OCI-LY3 (cell line): ENCODE measurements around the gene TRERF1.

ENCODE experiments used
- H2AFZ ChIP-seq: fragments of 200-600, 300-600 bp; shearing (Covaris generic); 2 replicates; pipeline ENCODE4 v1.6.0; 2014; ENCODE audit warnings: antibody characterized with exemption, low read depth, low read length
- H3K27ac ChIP-seq: fragments of 200-600, 300-600 bp; sonication (generic); 2 replicates; pipeline ENCODE4 v1.5.1; 2014; ENCODE audit warnings: mild to moderate bottlenecking, low read length, moderate library complexity, mixed read lengths
- H3K27me3 ChIP-seq: fragments of 200-600, 300-600 bp; sonication (generic); 2 replicates; pipeline ENCODE4 v1.6.1; 2014; ENCODE audit warnings: low read depth, low read length, mixed read lengths
- H3K36me3 ChIP-seq: fragments of 200-600, 300-600 bp; sonication (generic); replicated peaks from 2 replicates; pipeline ENCODE3; 2014; ENCODE audit warnings: low read depth, low read length, mixed read lengths
- H3K4me1 ChIP-seq: fragments of 300-600, 200-600 bp; sonication (generic); 2 replicates; pipeline ENCODE4 v1.6.1; 2014; ENCODE audit warnings: low read length, mixed read lengths
- H3K4me2 ChIP-seq: fragments of 200-600, 300-600 bp; sonication (generic); 2 replicates; pipeline ENCODE4 v1.6.1; 2014; ENCODE audit warnings: low read length, mixed read lengths
- H3K4me3 ChIP-seq: fragments of 300-600, 200-600 bp; sonication (generic); 2 replicates; pipeline ENCODE4 v1.5.1; 2014; ENCODE audit warnings: antibody characterized with exemption, mild to moderate bottlenecking, low read length, moderate library complexity
- H3K79me2 ChIP-seq: fragments of 300-600, 200-600 bp; shearing (Covaris generic); 2 replicates; pipeline ENCODE4 v1.6.1; 2014; ENCODE audit warnings: mild to moderate bottlenecking, low read length, mixed read lengths
- H3K9ac ChIP-seq: fragments of 300-600, 200-600 bp; shearing (Covaris generic); 2 replicates; pipeline ENCODE4 v1.6.0; 2014; ENCODE audit warnings: mild to moderate bottlenecking, low read length, moderate library complexity
- H3K9me3 ChIP-seq: fragments of 200-600, 300-600 bp; shearing (Covaris generic); 2 replicates; pipeline ENCODE4 v1.6.1; 2014; ENCODE audit warnings: low read length, mixed read lengths; ENCODE audit not compliant: insufficient read depth
- H4K20me1 ChIP-seq: fragments of 200-600, 300-600 bp; sonication (generic); 2 replicates; pipeline ENCODE4 v1.6.1; 2016; ENCODE audit warnings: low read length, mixed read lengths; ENCODE audit not compliant: insufficient read depth
- EZH2phosphoT487 ChIP-seq: fragments of 200-600 bp; shearing (Covaris generic); IDR thresholded peaks from 2 replicates; pipeline ENCODE4 v1.6.1; 2018; ENCODE audit warnings: antibody characterized with exemption, mixed run types, low read depth
- TF ChIP-seq, protein P1 (sequence below): fragments of 200-600, 300-600 bp; sonication (generic); IDR thresholded peaks from 2 replicates; pipeline ENCODE4 v1.5.1; 2014; ENCODE audit warnings: antibody characterized with exemption, low read length, low read depth

Gene TRERF1

DNA sequence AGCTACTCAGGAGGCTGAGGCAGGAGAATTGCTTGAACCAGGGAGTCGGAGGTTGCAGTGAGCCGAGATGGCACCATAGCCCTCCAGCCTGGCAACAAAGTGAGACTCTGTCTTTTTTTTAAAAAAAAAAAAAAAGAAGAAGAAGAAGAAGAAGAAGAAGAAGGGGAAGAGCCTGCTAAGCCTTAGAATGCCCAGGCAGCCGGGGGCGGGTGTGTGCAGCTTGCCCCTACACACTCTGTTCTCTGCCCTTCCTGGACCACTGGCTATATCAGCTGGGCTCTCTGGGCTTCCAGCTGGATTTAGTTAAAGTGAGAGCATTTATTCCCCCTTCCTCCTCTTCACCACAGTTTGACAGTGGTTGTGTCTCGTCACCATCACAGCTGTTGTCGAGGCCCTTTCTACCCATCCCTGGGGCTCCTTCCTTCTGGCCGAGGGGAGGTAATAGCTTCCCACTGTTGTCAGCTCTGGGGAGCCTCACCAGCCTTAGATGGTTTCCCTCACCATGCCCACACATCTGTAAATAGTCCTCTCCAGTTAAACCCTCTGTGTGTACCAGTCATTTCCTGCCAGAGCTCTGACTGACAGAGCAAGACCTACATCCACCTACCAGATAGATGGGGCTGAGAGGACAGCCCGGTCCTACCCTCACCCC, 77.6 kb downstream of the TRERF1 start:
- TF ChIP-seq EZH2phosphoT487, result no peak
- TF ChIP-seq, protein P1, sequence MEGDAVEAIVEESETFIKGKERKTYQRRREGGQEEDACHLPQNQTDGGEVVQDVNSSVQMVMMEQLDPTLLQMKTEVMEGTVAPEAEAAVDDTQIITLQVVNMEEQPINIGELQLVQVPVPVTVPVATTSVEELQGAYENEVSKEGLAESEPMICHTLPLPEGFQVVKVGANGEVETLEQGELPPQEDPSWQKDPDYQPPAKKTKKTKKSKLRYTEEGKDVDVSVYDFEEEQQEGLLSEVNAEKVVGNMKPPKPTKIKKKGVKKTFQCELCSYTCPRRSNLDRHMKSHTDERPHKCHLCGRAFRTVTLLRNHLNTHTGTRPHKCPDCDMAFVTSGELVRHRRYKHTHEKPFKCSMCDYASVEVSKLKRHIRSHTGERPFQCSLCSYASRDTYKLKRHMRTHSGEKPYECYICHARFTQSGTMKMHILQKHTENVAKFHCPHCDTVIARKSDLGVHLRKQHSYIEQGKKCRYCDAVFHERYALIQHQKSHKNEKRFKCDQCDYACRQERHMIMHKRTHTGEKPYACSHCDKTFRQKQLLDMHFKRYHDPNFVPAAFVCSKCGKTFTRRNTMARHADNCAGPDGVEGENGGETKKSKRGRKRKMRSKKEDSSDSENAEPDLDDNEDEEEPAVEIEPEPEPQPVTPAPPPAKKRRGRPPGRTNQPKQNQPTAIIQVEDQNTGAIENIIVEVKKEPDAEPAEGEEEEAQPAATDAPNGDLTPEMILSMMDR, result no peak
- Histone ChIP-seq H3K9ac (no peak overlapping the region), H3K79me2 (peaks cover 27% of the 10 kb centered on the region), H3K27ac (no peak overlapping the region), H3K4me1 (peaks cover 47% of the 10 kb centered on the region), H3K27me3 (no peaks in the 10 kb centered on the region), H3K4me3 (no peak overlapping the region), H3K9me3 (no peaks in the 10 kb centered on the region), H2AFZ (no peak overlapping the region), H3K36me3 (peaks cover 8% of the 10 kb centered on the region), H3K4me2 (no peak overlapping the region), H4K20me1 (peaks cover 27% of the 10 kb centered on the region)

DNA sequence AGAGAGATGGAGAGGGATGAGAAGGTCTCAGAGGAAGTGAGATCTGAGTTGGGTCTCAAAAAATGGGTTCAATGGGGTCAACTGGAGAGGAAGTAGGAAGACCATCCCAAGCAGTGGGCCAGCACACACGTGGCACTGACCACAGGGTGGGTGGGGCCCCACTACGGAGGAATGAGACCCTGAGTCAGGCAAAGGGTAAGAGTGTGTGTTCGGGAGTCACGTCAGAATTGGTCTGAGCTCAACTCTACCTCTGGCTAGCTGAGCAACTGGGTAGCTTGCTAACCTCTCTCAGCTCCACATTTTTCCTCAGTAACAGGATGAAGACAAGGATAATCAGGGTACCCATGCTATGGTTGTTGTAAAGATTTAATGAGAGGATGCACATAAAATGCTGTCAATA, 79.0 kb downstream of the TRERF1 start:
- Histone ChIP-seq H3K36me3 (peaks cover 8% of the 10 kb centered on the region), H3K4me3 (no peak overlapping the region), H3K9ac (no peak overlapping the region), H3K79me2 (peaks cover 32% of the 10 kb centered on the region), H3K27ac (no peak overlapping the region), H4K20me1 (peaks cover 31% of the 10 kb centered on the region), H3K4me1 (peaks cover 47% of the 10 kb centered on the region), H3K9me3 (no peaks in the 10 kb centered on the region), H3K4me2 (no peak overlapping the region), H3K27me3 (no peaks in the 10 kb centered on the region), H2AFZ (no peak overlapping the region)
- TF ChIP-seq, protein P1, result no peak
- TF ChIP-seq EZH2phosphoT487, result no peak

DNA sequence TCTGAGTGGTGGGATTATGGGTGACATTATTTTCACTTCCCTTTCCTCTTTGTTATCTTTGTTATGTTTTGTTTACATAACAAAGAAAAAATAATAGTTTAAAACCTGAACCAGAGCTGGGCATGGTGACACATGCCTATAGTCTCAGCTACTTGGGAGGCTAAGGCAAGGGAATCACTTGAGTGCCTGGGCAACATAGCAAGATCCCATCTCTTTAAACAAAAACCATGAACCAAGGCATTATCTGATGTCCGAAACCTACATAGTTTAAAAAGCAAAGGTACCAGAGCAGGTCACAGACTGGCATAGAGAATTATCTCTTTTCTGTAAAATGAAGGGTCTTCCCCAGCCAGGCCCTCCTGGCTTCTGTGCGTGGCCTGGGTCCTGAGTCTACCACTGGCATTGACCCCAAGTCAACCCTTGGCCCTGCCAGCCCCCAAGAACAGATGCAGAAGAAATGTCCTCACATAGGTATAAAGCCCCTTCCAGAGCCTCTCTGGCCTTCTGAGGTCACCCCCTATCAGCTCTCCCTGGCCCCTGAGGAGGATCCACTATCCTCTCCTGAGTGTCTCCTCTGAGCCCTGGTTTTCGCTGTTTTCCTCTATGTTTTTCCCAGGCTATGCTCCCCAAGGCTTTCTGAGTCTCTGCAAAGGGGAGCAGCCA, 81.3 kb downstream of the TRERF1 start:
- TF ChIP-seq, protein P1, result no peak
- TF ChIP-seq EZH2phosphoT487, result no peak
- no peak overlapping the region for H3K4me3 ChIP-seq
- peaks cover 62% of the 10 kb centered on the region for H3K4me1 ChIP-seq
- no peak overlapping the region for H3K9ac ChIP-seq
- H3K4me2 ChIP-seq, result no peak overlapping the region
- peaks cover 46% of the 10 kb centered on the region for H3K79me2 ChIP-seq
- H3K27me3 ChIP-seq, result no peaks in the 10 kb centered on the region
- no peak overlapping the region for H2AFZ ChIP-seq
- no peaks in the 10 kb centered on the region for H3K9me3 ChIP-seq
- peaks cover 11% of the 10 kb centered on the region for H3K36me3 ChIP-seq
- H3K27ac ChIP-seq, result no peak overlapping the region
- peaks cover 47% of the 10 kb centered on the region for H4K20me1 ChIP-seq

DNA sequence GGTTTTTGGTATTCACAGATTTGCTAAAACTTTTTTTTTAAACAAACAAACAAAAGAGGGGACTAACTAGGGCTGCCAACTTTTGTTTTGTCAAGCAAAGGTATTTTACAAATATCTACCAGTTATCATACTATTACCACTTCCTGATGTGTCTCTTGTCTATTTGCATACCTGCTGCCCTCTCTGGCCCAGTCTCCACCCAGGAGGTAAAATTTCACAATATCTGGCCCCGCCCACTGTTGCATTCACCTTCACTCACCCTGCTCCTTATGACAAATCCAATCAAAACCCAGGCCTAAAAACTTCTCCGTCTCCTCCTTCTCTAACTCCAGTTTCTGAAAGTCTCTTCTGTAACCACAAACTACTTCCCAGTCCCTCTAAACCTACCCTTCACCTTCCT, 82.2 kb downstream of the TRERF1 start:
- H4K20me1 ChIP-seq, result peaks cover 47% of the 10 kb centered on the region

More for the DNA sequence above, 82.2 kb downstream of the TRERF1 start:
- H3K27ac ChIP-seq, result no peak overlapping the region
- H3K9ac ChIP-seq, result no peak overlapping the region
- peak overlapping the region; percentile 93 for H3K4me2 ChIP-seq
- H3K4me3 ChIP-seq, result peak overlapping the region; percentile 3; the same call in 1 of the 2 replicates
- peaks cover 65% of the 10 kb centered on the region for H3K4me1 ChIP-seq
- H2AFZ ChIP-seq, result no peak overlapping the region
- H3K36me3 ChIP-seq, result peaks cover 11% of the 10 kb centered on the region
- no peaks in the 10 kb centered on the region for H3K27me3 ChIP-seq
- H3K9me3 ChIP-seq, result no peaks in the 10 kb centered on the region
- H3K79me2 ChIP-seq, result peaks cover 46% of the 10 kb centered on the region
- TF ChIP-seq, protein P1, result no peak
- TF ChIP-seq EZH2phosphoT487, result no peak
